ELR (cell line): Measurements from ENCODE around the gene MMP21.

Experiments
- DNase-seq: peaks from one replicate; pipeline ENCODE4 v3.0.0-alpha.2; 2015; ENCODE audit warnings: low read depth

The MMP21 gene

GRCh38 chr10:125775491-125776106 lies at the start of gene MMP21:
TSS of gene MMP21 (minus strand) at chr10:125775821. CDS start at chr10:125775821, 0 bp downstream.
- DNase-seq = no peak

- DNase-seq = peak; percentile 90
Measured at GRCh38 chr10:125824736-125825135, 49.1 kb upstream of the MMP21 start.

- peak; percentile 38 for DNase-seq
Measured at GRCh38 chr10:125823663-125824251, 48.1 kb upstream of the MMP21 start.

GRCh38 chr10:125822878-125823662 lies 47.4 kb upstream of the MMP21 start, which contains the start of the genes BCCIP and UROS:
TSS of gene BCCIP (plus strand) at chr10:125823546. CDS start at chr10:125823558, 12 bp downstream.
TSS of gene UROS (minus strand) at chr10:125823258. CDS start at chr10:125816499, 6,759 bp downstream.
- DNase-seq = peak; percentile 93

- no peak for DNase-seq
Measured at GRCh38 chr10:125820701-125821100, 45.1 kb upstream of the MMP21 start.

- DNase-seq = no peak
Measured at GRCh38 chr10:125817337-125817946, 41.8 kb upstream of the MMP21 start.

- DNase-seq = no peak
Measured at GRCh38 chr10:125816548-125816947, 40.9 kb upstream of the MMP21 start.

- no peak for DNase-seq
Measured at GRCh38 chr10:125815764-125816163, 40.1 kb upstream of the MMP21 start.

- DNase-seq = no peak
Measured at GRCh38 chr10:125812128-125812750, 36.6 kb upstream of the MMP21 start.

- no peak for DNase-seq
Measured at GRCh38 chr10:125811251-125811650, 35.6 kb upstream of the MMP21 start.

GRCh38 chr10:125808047-125808446 lies 32.4 kb upstream of the MMP21 start:
- DNase-seq = no peak

- peak; percentile 28 for DNase-seq
Measured at GRCh38 chr10:125802739-125803138, 27.1 kb upstream of the MMP21 start.

GRCh38 chr10:125802131-125802530 lies 26.5 kb upstream of the MMP21 start:
- no peak for DNase-seq

- no peak for DNase-seq
Measured at GRCh38 chr10:125801574-125801973, 26.0 kb upstream of the MMP21 start.

- no peak for DNase-seq
Measured at GRCh38 chr10:125799451-125800182, 24.0 kb upstream of the MMP21 start.

- no peak for DNase-seq
Measured at GRCh38 chr10:125797994-125798662, 22.5 kb upstream of the MMP21 start.

GRCh38 chr10:125797424-125797823 lies 21.8 kb upstream of the MMP21 start:
- DNase-seq = no peak

- no peak for DNase-seq
Measured at GRCh38 chr10:125795637-125796190, 20.1 kb upstream of the MMP21 start.

GRCh38 chr10:125795128-125795527 lies 19.5 kb upstream of the MMP21 start:
- no peak for DNase-seq
